AG04449 (cell line): ENCODE results near the gene MYLK3.
A peak's percentile ranks its signal among the peaks of the same experiment; 100 is the strongest.

Experiments
- CTCF ChIA-PET: fragments of 350-600 bp; formaldehyde crosslinking; extraction: SDS; loops from one replicate; lab custom pipeline; 2021; ENCODE audit warnings: antibody characterized with exemption; lab: Yijun Ruan, JAX
- POLR2A ChIA-PET: fragments of 400-600, 350-600 bp; formaldehyde crosslinking; extraction: SDS; loops from one replicate; lab custom pipeline; 2020; ENCODE audit warnings: antibody characterized with exemption, inconsistent platforms; lab: Yijun Ruan, JAX
- DNase-seq: peaks from one replicate; pipeline ENCODE4 v3.0.0-alpha.2; 2010; ENCODE audit warnings: low read depth, low spot score
- H3K4me3 ChIP-seq: 2 replicates; pipeline ENCODE4 v1.5.1; 2011; ENCODE audit warnings: low read depth, mild to moderate bottlenecking, control low read depth, low read length
- TF ChIP-seq, protein P1 (sequence below): IDR thresholded peaks from one replicate; pipeline ENCODE4 v1.5.1; 2011; ENCODE audit warnings: mild to moderate bottlenecking, moderate library complexity, low read length, control low read depth, inconsistent platforms; ENCODE audit not compliant: insufficient read depth; ENCODE audit errors: missing control alignments

Gene MYLK3

DNA sequence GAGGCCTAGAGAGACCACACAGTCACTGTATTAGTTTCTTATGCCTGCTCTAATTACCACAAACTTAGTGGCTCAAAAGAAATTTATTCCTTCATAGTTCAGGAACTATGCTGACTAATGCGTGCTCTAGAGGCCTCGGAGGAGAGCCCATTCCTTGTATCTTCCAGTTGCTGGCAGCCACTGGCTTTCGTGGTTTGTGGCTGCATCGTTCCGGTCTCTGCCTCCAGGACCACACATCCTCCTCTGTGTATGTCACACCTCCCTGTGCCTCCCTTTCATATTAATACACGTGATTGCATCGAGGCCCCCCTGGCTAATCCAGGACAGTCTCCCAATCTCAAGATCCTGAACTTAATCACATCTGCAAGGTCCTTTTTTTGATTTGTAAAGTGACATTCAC lies 16.9 kb upstream of the MYLK3 start:
- no peak overlapping the region for H3K4me3 ChIP-seq
- CTCF ChIA-PET: no interaction called here
- DNase-seq: peak; percentile 19
- POLR2A ChIA-PET: no interaction called here
- TF ChIP-seq, protein P1, sequence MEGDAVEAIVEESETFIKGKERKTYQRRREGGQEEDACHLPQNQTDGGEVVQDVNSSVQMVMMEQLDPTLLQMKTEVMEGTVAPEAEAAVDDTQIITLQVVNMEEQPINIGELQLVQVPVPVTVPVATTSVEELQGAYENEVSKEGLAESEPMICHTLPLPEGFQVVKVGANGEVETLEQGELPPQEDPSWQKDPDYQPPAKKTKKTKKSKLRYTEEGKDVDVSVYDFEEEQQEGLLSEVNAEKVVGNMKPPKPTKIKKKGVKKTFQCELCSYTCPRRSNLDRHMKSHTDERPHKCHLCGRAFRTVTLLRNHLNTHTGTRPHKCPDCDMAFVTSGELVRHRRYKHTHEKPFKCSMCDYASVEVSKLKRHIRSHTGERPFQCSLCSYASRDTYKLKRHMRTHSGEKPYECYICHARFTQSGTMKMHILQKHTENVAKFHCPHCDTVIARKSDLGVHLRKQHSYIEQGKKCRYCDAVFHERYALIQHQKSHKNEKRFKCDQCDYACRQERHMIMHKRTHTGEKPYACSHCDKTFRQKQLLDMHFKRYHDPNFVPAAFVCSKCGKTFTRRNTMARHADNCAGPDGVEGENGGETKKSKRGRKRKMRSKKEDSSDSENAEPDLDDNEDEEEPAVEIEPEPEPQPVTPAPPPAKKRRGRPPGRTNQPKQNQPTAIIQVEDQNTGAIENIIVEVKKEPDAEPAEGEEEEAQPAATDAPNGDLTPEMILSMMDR: no peak

DNA sequence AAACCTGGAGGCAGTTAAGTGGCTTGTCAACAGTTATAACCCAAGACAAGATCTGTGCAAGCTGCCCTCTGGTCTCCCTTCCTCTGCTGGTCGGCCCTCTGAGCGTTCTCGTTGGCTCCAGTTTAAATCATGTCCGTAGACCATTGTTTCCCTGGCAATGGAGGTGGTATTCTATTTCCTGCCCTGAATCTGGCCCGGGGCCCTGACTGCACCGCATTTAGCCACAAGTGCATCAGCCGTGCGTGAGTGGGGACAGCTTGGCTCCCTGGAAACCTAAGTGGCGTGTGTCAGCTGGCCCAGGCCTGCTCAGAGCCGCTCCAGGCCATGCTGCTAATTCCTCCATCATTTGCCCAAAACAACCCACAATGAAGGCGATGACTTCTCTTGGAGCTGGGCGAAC lies 15.0 kb upstream of the MYLK3 start:
- ChIA-PET POLR2A (no interaction called here), CTCF (no interaction called here)
- TF ChIP-seq, protein P1: no peak
- H3K4me3 ChIP-seq: no peak overlapping the region
- no peak for DNase-seq

DNA sequence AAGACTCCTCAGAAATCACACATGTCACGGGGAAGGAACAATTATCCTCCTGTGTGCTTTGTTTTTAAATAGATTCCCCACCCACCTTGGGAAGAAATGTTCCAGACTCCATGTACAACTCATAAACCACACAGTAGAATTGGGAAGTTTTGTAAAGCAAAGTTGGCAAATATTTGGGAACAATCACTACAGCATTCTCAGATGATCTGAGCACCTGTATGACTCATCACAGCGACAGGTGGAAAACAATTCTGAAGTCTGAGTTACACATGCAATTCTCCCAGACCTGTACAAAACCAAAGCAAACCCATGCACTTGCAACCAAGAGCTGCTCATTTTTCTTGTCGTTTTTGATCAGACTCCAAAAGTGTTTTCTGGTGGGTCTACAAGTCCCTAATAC lies 14.4 kb upstream of the MYLK3 start:
- TF ChIP-seq, protein P1: no peak
- no peak for DNase-seq
- H3K4me3 ChIP-seq: no peak overlapping the region
- ChIA-PET POLR2A (no interaction called here), CTCF (no interaction called here)

DNA sequence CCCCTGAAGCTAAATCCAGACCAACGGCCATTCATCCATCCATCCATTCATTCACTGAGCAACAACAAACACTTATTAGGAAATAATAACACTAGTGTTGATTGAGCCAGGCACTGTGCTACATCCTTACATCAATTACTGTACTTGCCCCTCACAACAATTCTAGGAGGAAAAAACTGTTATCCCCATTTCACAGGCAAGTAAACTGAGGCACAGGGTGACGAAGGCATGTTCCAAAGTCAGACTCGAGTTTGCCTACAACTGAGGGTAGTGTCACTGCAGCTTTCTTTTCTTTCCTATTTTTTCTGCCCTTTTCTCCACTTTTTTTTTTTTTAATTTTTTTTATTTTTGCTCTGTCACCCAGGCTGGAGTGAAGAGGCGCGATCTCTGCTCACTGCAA lies 11.2 kb upstream of the MYLK3 start:
- POLR2A ChIA-PET: no interaction called here
- CTCF ChIA-PET: interaction anchor here (1.2 kb wide), 1 partner anchor 16 kb away, joined by 3 read pairs; no protein-coding TSS in a partner anchor

DNA sequence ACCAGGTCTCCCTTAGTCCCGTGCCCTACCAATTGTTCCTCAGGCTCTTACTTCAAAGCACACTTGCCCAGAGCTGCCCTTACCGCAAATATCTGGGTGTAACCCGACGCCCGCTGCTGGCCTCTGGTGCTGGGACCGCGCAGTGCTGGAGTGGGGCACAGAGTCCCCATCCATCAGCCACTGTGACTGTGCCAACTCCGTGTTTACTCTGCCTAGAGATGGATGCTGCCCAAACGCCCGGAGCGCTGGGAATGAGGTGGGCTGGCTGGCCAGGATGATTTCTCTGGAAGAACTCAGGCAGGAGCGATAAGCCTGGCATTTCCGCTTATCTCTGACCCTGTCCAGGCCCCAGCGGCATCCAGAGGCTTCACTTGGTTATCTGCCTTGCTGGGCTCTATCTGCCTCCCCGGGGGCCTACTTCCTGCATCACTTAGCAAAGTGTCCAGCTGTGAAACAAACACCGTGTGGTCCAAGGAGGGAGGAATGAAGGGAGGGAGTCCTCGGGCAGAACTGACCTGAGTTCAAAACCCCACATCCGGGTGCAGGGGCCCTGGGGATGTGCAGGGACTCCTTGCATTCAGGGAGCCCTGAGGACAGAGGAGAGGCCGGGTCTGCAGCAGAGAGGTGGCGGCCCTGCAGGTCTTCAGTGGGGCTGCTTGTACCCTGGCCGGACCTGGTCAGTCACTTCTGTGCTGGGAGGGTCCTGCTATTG lies 9.4 kb upstream of the MYLK3 start:
- POLR2A ChIA-PET: no interaction called here
- no peak overlapping the region for H3K4me3 ChIP-seq
- TF ChIP-seq, protein P1: no peak
- CTCF ChIA-PET: no interaction called here
- DNase-seq: no peak

More for the DNA sequence above, 11.2 kb upstream of the MYLK3 start:
- TF ChIP-seq, protein P1: no peak
- DNase-seq: no peak
- no peak overlapping the region for H3K4me3 ChIP-seq

DNA sequence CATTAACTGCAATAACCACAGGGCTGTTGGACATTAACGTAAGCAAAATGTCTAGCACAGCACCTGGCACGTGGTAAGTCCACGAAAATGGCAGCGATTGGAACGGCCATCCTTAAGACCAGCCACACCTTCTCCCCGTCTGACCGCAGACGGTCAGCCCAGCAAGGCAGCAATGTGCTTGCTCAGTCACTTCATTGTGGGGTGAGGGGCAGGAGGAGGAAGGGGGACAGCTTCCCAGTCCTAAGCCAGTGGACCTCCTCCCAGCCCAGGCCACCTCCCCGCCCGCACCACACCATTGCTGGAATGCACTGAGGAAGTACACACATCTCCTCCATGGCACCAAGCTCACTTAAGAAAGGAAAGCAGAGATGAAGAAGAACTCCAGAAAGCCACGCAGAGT lies 8.6 kb upstream of the MYLK3 start:
- ChIA-PET CTCF (no interaction called here), POLR2A (no interaction called here)
- no peak for DNase-seq
- TF ChIP-seq, protein P1: no peak
- H3K4me3 ChIP-seq: no peak overlapping the region
